Endometrial microvascular endothelial cells (primary cell): Measurements from ENCODE around the gene PLXNA4. TPM values are rescaled to one million over a fixed set of nuclear protein-coding genes. Genes with fewer than 3 reads are reported as not detected.

Experiments used
- in situ Hi-C: cut with HindIII; loops from 2 replicates; pipeline ENCODE4 v1.10.0; 2017; ENCODE audit warnings: low sequenced_read_pairs, low pct_unique_long_range_greater_than_20kb; ENCODE audit errors: inconsistent ontology term
- total RNA-seq: library from RNA; depleted of rRNA; stranded (reverse); fragments of >200 nt; gene quantifications from one replicate; pipeline ENCODE4 v1.2.3, GENCODE V29; 2015; ENCODE audit errors: inconsistent ontology term

Gene PLXNA4
- total RNA-seq, 1 donor from 2014 or later = 0.19 TPM

- in situ Hi-C loops = no loop called here
These were observed 424.0 kb downstream of the PLXNA4 start for GRCh38 chr7:132152131-132152889.

GRCh38 chr7:132150711-132151110 is 425.6 kb downstream of the PLXNA4 start:
- in situ Hi-C loops = no loop called here

DNA sequence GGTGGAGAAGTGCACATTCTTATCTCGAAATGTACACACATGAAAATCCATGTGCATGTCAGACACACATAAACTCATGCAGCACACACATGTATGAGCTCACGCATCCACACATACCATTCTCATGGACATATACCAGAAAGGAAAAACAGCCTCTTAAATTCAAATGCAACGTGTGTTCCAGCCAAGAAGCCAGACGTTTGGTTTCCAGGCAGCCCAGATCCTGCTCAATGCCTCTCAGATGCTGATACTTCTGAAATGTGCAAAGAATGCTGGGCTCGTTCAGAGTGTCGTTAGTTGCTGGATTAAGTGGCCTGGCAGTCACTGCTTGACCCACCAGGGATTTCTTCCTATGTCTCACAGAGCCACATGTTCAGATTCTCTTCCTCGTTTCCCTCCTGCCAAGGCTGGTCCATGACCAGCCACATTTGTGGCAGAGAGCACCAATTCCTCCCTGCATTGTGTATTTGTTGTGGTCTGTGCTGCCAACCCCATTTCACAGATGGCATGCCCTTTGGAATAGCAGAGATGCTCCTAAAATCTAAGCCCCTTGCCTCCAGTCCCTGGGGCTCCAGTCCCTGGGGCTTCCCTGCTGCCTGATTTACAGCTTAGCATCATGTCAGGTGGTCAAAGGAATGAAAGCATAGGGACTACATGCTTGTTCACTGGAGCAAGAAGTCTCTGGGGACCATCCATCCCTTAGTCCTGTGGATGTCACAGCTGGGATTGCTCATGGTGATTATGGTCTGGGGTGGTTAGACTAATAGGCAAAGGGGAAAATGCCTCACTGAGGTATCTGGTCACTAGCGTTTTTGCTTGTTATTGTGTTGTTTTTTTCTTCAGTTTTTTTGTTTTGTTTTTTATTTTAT is 426.6 kb downstream of the PLXNA4 start:
- in situ Hi-C loops = no loop called here

GRCh38 chr7:132148876-132149275 is 427.4 kb downstream of the PLXNA4 start:
- in situ Hi-C loops = no loop called here

DNA sequence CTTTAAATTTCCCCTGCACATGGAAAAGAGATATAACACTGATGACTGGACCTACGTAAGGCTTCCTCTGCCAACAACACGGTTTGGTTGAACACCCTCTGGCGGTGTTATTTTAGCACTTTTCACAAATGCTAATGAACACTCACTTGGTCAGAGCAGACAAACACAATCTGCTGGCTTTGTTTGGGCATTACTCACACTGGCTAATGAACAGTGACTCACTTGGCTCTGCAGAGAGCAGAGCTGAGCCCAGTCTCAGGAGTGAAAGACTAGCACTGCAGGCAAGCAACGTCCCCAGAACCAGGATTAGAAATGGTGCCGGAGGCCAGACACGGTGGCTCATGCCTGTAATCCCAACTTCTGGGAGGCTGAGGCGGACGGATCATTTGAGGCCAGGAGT is 430.8 kb downstream of the PLXNA4 start:
- in situ Hi-C loops = no loop called here

GRCh38 chr7:132145063-132145462 is 431.2 kb downstream of the PLXNA4 start:
- in situ Hi-C loops = no loop called here

- in situ Hi-C loops = no loop called here
These were observed 434.3 kb downstream of the PLXNA4 start for GRCh38 chr7:132142006-132142405.

- in situ Hi-C loops = no loop called here
These were observed 435.2 kb downstream of the PLXNA4 start for GRCh38 chr7:132141109-132141508.

- in situ Hi-C loops = no loop called here
These were observed 435.9 kb downstream of the PLXNA4 start for GRCh38 chr7:132140341-132140740.

- in situ Hi-C loops = no loop called here
These were observed 437.5 kb downstream of the PLXNA4 start for GRCh38 chr7:132138817-132139216.

- in situ Hi-C loops = no loop called here
These were observed 438.6 kb downstream of the PLXNA4 start for GRCh38 chr7:132137681-132138080.

DNA sequence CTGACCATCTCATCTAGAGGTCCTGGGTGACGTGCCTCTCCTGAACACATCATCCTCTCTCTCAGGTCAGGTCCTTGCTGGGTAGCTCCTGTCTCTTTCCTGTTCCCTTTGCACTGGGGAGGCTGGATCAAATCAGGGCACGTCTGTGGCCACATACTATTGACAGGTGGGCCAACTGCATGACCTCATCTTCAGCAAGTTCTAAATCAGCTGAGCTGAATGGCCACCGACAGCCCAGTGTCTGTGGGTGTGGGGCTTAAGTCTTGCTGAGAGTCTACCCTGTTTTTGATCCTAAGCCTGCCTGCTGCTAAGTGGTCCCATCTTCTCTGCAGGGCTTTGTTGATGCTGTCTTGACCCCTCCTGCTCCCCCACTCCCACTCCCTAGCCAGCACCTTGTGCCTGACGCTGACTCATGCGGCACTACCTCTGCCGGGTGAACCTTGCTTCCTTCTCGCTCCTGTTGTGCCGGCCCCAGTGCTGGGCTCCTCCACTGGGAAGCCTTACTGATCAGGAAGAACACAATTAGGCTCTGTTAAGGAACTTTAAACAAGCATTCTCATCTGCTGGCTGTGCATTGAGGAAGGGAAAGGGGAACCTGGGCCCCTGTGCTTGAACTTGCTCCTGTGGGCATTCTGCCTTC is 440.4 kb downstream of the PLXNA4 start:
- in situ Hi-C loops = no loop called here

DNA sequence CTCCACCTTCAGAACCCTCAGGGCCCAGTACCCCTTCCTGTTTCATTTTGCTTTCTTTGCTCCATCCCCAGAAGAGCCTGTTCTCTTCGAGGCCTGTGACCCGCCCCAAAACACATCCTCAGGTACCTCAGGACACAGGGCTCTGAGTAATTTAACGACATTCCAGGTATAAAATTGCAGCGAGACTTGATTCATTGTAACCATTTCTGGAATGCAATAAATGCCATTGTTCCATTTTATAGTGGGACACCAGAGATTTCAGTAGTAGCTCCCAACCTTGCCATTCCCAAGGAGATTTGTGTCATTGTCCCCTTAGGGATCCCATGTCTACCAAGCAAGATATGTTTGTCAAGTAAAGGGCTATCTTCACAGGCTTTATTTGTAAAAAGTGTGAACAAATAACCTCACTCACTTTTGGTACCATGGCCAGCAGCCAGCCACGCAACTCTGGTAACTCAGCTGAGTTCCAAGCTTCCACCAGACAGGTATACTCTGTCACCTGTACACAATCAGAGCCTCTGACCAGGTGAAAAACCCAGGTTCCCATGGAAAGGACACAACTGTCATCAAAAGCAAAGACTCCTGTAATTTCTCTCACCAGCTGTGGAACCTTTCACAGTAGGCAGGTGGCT is 441.3 kb downstream of the PLXNA4 start:
- in situ Hi-C loops = no loop called here

DNA sequence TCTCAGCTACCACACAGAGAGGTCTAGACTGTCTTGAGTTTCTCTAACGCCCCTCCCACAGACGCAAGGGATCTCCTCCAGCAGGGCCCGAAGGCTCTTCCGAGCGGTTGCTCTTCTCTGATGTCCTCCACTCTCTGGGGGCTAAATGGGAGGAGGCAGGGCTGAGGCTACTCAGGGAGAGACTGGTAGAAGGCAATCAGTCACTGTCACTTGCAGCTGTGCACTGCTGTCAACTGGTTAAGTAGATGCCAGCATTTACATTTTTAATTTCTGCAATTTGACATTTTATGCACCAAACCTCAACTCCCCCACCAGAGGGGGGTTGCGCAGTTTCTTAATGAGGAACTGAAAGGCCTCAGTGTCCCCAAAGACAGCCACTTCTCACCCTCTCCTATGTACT is 442.8 kb downstream of the PLXNA4 start:
- in situ Hi-C loops = no loop called here

DNA sequence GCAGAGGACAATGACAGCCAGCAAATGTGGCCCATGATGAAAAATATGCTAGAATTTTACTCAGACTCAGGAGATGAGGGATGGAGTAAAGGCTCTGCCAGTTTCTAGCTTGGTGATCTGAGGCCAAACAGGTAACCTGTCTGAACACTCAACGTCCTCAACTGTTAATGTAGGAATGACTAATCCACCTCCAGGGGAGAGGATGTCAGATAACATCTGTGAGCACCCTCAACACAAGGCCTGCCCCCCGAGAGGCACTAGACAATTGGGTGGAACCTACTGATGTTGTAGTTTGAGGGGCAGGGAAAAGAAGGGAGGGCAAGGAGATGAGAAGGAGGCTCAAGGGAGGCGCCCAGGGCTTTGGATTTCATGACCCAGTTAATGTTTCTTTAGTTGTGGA is 445.1 kb downstream of the PLXNA4 start:
- in situ Hi-C loops = no loop called here

DNA sequence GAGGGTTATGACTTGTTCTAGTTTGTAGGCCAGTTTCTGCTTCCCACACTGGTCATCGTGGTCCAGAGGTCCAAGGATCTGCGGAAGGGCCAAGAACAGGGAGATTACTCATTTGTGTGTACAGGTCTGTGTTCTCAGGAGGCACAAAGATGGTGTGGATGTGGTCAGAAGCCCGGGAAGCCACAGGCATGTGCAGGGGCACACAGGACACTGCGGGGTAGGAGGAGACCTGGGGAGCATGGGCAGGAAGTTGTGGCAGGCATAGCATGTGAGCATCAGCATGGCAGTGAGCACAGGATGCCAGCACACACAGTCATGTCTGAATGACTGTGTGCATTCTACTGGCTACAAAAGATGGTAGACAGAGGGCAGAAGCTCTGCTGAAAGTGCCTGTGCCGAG is 445.8 kb downstream of the PLXNA4 start:
- in situ Hi-C loops = no loop called here

DNA sequence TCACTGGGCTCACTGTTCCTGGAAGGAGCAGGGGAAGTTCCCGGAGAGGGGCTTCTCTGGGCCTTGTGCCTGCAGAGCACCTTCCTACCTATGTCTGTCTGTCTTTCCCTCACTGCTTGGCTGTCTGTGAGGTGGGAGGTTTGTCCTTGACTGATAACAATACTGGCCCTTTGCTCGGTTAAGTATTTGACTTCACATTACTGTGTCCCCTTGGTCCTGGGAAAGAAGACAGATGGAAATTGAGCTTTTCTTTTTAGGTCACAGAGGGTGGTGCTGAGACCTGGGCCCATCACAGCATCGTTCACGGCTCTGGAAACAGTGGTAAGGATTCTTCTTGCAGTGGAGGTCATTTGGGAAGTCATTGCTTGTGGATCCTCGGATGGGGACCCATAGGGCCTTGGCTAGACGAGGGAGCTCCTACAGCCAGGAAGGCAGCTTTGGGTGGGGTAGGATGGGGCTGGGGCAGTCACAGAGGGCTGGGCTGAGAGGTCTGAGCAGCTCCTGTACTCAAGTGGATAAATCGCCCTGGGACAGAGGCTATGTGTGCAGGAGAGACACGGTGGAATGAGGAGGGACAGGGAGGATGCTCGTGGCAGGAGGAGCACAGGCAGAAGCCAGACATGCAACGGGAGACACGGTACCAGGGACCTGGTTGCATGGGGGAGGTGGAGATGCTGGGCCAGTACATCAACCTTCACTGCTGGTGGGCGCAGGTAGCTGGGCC is 450.2 kb downstream of the PLXNA4 start:
- in situ Hi-C loops = no loop called here

GRCh38 chr7:132125096-132125495 is 451.2 kb downstream of the PLXNA4 start:
- in situ Hi-C loops = no loop called here

DNA sequence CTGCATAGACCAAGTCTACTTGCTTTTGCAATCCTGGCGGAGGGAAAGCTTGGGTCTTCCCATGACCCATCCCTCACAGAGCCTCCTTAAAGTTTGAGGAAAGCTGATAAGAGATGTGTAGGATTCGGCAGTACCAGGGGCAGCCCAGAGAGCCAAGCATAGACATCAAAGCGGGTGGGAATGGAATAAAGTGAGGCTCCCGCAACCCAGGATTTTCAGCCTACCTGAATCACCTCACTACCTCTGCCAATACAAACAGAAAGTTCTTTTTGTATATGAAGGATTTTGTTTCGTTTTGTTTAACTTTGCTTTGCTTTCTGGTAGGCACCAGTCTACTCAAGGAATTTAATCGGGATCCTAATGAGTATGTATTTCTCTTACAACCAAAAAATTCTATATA is 451.7 kb downstream of the PLXNA4 start:
- in situ Hi-C loops = no loop called here
